ENCODE results near the gene ARMC10. TPM values are rescaled to one million over a fixed set of nuclear protein-coding genes. Genes with fewer than 3 reads are reported as not detected.
"Not testable (repeated sequence)": the region's sequence is repeated elsewhere in the genome, so short reads cannot be mapped to it uniquely, and the experiment has no call there.

ARMC10 gene
- total RNA-seq, 2 donors from 2014 or later = 46.3 to 48.9 TPM

- Histone ChIP-seq H3K4me3 (ENCODE audit: low read length) (no peak overlapping the region), H3K4me1 (ENCODE audit: control insufficient read depth, insufficient read depth, low read length) (no peaks in the 10 kb centered on the region), H3K9me3 (ENCODE audit: control insufficient read depth, low read length) (no peaks in the 10 kb centered on the region), H3K27me3 (ENCODE audit: control insufficient read depth, insufficient read depth, low read length, poor library complexity, severe bottlenecking) (no peaks in the 10 kb centered on the region), H3K9ac (ENCODE audit: extremely low read depth, low read length, poor library complexity, severe bottlenecking) (no peak overlapping the region), H3K36me3 (ENCODE audit: control insufficient read depth, insufficient read depth, low read length) (no peaks in the 10 kb centered on the region), H3K27ac (ENCODE audit: low read depth, low read length) (no peak overlapping the region)
- DNase-seq = no peak
- WGBS, 2 experiments (ENCODE audit: insufficient coverage in 1 of 2, insufficient read length in 1 of 2) = 97% methylated on average over 1 of the region's 1 CpG; no CpG with 5 or more reads in 1 of the 2 experiments
- no peak overlapping the region for H3K27ac Mint-ChIP-seq
- H3K4me1 Mint-ChIP-seq = peaks cover 20% of the 10 kb centered on the region
- no peaks in the 10 kb centered on the region for H3K9me3 Mint-ChIP-seq
- no peaks in the 10 kb centered on the region for H3K27me3 Mint-ChIP-seq (ENCODE audit: insufficient read depth)
- H3K4me3 Mint-ChIP-seq = no peak overlapping the region
- peaks cover 17% of the 10 kb centered on the region for H3K36me3 Mint-ChIP-seq (ENCODE audit: low read depth)
- TF ChIP-seq CTCF (conservative IDR thresholded peaks at IDR 0.05) = no peak
Measured at GRCh38 chr7:103142494-103142893, 67.6 kb downstream of the ARMC10 start.

GRCh38 chr7:103143868-103144267 lies 68.9 kb downstream of the ARMC10 start:
- Mint-ChIP-seq H3K4me1 (peaks cover 20% of the 10 kb centered on the region), H3K27ac (no peak overlapping the region), H3K27me3 (ENCODE audit: insufficient read depth) (no peaks in the 10 kb centered on the region), H3K9me3 (no peaks in the 10 kb centered on the region), H3K36me3 (ENCODE audit: low read depth) (peaks cover 13% of the 10 kb centered on the region), H3K4me3 (no peak overlapping the region)
- no peak overlapping the region for H3K9ac ChIP-seq (ENCODE audit: extremely low read depth, low read length, poor library complexity, severe bottlenecking)
- no peak overlapping the region for H3K27ac ChIP-seq (ENCODE audit: low read depth, low read length)
- no peaks in the 10 kb centered on the region for H3K36me3 ChIP-seq (ENCODE audit: control insufficient read depth, insufficient read depth, low read length)
- WGBS, 2 experiments (ENCODE audit: insufficient coverage in 1 of 2, insufficient read length in 1 of 2) = 79% methylated on average over 1 of the region's 1 CpG; no CpG with 5 or more reads in 1 of the 2 experiments
- H3K27me3 ChIP-seq (ENCODE audit: control insufficient read depth, insufficient read depth, low read length, poor library complexity, severe bottlenecking) = no peaks in the 10 kb centered on the region
- H3K9me3 ChIP-seq (ENCODE audit: control insufficient read depth, low read length) = no peaks in the 10 kb centered on the region
- no peak for TF ChIP-seq CTCF (conservative IDR thresholded peaks at IDR 0.05)
- no peak overlapping the region for H3K4me3 ChIP-seq (ENCODE audit: low read length)
- no peaks in the 10 kb centered on the region for H3K4me1 ChIP-seq (ENCODE audit: control insufficient read depth, insufficient read depth, low read length)
- no peak for DNase-seq

GRCh38 chr7:103144754-103145153 lies 69.8 kb downstream of the ARMC10 start:
- not testable (repeated sequence) for H3K36me3 ChIP-seq (ENCODE audit: control insufficient read depth, insufficient read depth, low read length); H3K9me3 Mint-ChIP-seq; DNase-seq; H3K4me3 ChIP-seq (ENCODE audit: low read length); H3K9me3 ChIP-seq (ENCODE audit: control insufficient read depth, low read length); H3K4me3 Mint-ChIP-seq; H3K4me1 ChIP-seq (ENCODE audit: control insufficient read depth, insufficient read depth, low read length); H3K27me3 Mint-ChIP-seq (ENCODE audit: insufficient read depth); H3K9ac ChIP-seq (ENCODE audit: extremely low read depth, low read length, poor library complexity, severe bottlenecking); H3K27ac ChIP-seq (ENCODE audit: low read depth, low read length); H3K27ac Mint-ChIP-seq; H3K27me3 ChIP-seq (ENCODE audit: control insufficient read depth, insufficient read depth, low read length, poor library complexity, severe bottlenecking)
- peaks cover 12% of the 10 kb centered on the region for H3K36me3 Mint-ChIP-seq (ENCODE audit: low read depth)
- peaks cover 23% of the 10 kb centered on the region for H3K4me1 Mint-ChIP-seq
- 83 to 89% methylated on average over 1 to 2 of the region's 2 CpGs for WGBS, 2 experiments (ENCODE audit: insufficient coverage in 1 of 2, insufficient read length in 1 of 2)
